HUES6 (cell line): ENCODE data around the gene TCF23.

Source experiments
- H3K27ac ChIP-seq: 2 replicates; pipeline ENCODE4 v1.7.0; 2013; ENCODE audit warnings: low read depth, mild to moderate bottlenecking, low read length, inconsistent platforms
- H3K27me3 ChIP-seq: 2 replicates; pipeline ENCODE4 v1.6.1; 2013; ENCODE audit warnings: low read length; ENCODE audit not compliant: control insufficient read depth, insufficient read depth
- H3K36me3 ChIP-seq: 2 replicates; pipeline ENCODE4 v1.6.1; 2013; ENCODE audit warnings: low read length; ENCODE audit not compliant: control insufficient read depth, insufficient read depth
- H3K4me1 ChIP-seq: 2 replicates; pipeline ENCODE4 v1.6.1; 2013; ENCODE audit warnings: low read length; ENCODE audit not compliant: control insufficient read depth, insufficient read depth
- H3K4me3 ChIP-seq: 2 replicates; pipeline ENCODE4 v1.5.1; 2013; ENCODE audit warnings: low read depth, low read length
- H3K9ac ChIP-seq: one replicate; pipeline ENCODE4 v1.6.1; 2013; ENCODE audit warnings: mild to moderate bottlenecking, low read length
- H3K9me3 ChIP-seq: 2 replicates; pipeline ENCODE4 v1.6.1; 2013; ENCODE audit warnings: low read depth, low read length; ENCODE audit not compliant: control insufficient read depth, insufficient read depth

The TCF23 gene

DNA sequence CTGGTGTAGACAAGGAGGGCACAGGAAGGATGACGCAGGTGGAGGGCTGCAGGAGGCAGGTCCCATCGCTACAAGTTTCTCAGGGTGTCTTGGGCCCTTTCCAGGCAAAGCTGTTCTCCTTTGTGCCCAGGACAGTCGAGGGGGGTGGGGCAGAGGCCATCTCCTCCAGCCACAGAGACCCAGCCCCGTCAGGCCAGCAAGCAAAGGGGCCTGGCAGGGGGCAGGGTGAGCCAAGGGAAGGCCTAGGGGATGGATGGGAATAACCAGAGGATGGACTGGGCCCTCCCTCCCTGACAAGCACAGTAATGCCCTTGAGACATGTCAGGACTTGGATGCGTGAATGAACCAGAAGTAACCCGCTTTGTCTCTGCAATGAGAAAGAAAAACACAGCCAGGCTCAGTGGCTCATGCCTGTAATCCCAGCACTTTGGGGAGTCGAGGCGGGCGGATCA is 6.3 kb downstream of the TCF23 start:
- Histone ChIP-seq H3K4me3 (no peak overlapping the region), H3K9me3 (no peaks in the 10 kb centered on the region), H3K27ac (no peak overlapping the region), H3K4me1 (no peaks in the 10 kb centered on the region), H3K27me3 (no peaks in the 10 kb centered on the region), H3K9ac (no peak overlapping the region), H3K36me3 (no peaks in the 10 kb centered on the region)

DNA sequence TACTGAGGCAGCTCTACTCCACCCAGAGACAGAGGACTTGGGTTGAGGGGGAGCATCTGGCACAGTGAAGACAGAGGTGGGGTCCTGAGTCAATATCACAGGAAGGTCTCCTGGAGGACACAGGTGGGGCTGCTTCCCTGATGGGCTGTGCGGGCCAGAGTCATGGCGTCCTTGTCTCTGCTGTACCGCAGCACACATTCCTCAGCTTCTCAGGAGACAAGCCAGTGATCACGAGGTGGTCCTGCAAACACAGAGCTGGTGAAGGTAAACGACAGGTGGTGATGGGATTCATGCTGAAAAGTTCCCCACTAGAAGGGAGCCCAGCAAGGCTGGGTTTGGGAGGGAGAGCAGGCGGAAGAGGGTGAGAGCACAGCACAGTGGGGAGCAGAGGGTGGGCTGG is 9.7 kb downstream of the TCF23 start:
- Histone ChIP-seq H3K27me3 (no peaks in the 10 kb centered on the region), H3K4me3 (no peak overlapping the region), H3K9me3 (no peaks in the 10 kb centered on the region), H3K9ac (no peak overlapping the region), H3K27ac (no peak overlapping the region), H3K36me3 (no peaks in the 10 kb centered on the region), H3K4me1 (no peaks in the 10 kb centered on the region)

DNA sequence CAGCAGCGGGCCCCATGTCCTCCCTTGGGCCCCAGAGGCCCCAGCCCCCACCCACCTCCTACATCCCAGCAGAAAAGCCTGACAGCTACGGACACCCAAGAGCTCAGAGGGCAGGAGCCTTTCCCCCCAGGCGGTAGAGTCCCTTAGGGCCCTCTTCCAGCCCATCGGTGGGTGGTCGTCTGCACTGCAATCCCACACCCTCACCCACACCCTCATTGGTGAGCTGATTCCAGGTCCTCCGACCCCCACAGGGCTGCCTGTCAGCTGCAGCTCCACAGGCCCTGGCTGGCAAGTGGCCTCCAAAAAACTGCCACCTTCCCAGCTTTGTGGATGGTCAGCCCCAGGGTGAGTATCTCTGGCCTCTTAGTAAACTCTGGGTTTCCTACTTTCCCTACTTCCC is 10.5 kb downstream of the TCF23 start:
- Histone ChIP-seq H3K27me3 (no peaks in the 10 kb centered on the region), H3K4me1 (no peaks in the 10 kb centered on the region), H3K27ac (no peak overlapping the region), H3K36me3 (no peaks in the 10 kb centered on the region), H3K9me3 (no peaks in the 10 kb centered on the region), H3K4me3 (no peak overlapping the region), H3K9ac (no peak overlapping the region)

DNA sequence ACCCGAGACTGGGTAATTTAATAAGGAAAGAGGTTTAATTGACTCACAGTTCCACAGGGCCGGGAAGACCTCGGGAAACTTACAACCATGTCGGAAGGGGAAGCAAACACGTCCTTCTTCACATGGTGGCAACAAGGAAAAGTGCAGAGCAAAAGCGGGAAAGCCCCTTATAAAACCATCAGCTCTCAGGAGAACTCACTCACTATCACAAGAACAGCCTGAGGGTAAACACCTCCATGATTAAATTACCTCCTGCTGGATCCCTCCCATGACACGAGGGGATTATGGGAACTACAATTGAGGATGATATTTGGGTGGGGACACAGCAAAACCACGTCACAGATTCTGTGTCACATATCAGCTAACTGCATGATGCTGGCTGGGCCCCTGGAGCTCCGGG is 11.4 kb downstream of the TCF23 start:
- Histone ChIP-seq H3K27me3 (no peaks in the 10 kb centered on the region), H3K36me3 (no peaks in the 10 kb centered on the region), H3K4me1 (no peaks in the 10 kb centered on the region), H3K9me3 (peaks cover 3% of the 10 kb centered on the region), H3K27ac (no peak overlapping the region), H3K4me3 (no peak overlapping the region), H3K9ac (no peak overlapping the region)

DNA sequence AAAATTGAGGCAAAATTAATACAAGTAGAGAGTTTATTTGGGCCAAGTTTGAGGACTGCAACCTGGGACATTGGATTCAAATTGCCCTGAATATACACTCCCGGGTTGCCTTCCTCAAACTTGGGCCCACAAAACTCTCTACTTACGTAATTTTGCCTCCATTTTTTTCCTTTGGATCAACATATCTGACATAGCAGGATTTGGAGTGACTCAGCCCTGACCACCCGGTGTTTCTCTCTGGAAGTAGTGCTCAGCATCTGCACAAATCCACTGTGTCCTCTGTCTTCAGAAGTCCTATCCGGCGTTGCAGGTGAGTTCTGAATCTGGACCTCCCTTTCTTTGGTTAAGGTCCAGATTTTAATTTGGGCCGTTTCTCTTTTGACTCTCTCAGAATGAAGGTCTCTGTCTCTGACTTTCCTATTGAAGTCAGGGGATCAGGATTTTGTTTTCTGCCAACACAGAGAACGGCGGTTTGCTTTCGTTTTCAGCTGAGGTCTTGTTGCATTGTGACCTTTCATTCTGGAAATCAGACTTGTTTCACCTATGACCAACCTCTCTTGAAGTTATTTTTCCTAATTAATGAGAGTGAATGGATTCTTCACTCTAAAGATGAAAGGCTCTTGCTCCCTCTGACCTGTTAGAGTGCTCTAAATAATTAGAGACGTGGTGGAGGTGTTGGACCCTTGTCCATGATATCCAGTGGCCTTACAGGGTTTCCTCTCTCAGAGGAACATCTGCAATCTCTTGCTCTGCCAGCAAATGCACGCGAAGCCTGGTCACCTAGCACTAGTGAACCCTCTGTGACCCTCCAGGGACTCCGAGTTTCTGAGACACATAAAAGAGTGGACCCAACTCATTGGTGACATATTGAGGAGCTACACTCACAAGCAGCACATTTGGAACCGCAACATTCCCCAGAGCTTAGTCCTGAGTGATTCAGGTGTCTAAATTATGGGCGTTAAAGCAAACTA is 13.6 kb downstream of the TCF23 start:
- H3K9me3 ChIP-seq = peaks cover 6% of the 10 kb centered on the region
- H3K9ac ChIP-seq = no peak overlapping the region
- no peak overlapping the region for H3K4me3 ChIP-seq
- H3K27ac ChIP-seq = no peak overlapping the region
- no peaks in the 10 kb centered on the region; the same call in 1 of the 2 replicates for H3K4me1 ChIP-seq
- H3K36me3 ChIP-seq = no peaks in the 10 kb centered on the region
- H3K27me3 ChIP-seq = no peaks in the 10 kb centered on the region

DNA sequence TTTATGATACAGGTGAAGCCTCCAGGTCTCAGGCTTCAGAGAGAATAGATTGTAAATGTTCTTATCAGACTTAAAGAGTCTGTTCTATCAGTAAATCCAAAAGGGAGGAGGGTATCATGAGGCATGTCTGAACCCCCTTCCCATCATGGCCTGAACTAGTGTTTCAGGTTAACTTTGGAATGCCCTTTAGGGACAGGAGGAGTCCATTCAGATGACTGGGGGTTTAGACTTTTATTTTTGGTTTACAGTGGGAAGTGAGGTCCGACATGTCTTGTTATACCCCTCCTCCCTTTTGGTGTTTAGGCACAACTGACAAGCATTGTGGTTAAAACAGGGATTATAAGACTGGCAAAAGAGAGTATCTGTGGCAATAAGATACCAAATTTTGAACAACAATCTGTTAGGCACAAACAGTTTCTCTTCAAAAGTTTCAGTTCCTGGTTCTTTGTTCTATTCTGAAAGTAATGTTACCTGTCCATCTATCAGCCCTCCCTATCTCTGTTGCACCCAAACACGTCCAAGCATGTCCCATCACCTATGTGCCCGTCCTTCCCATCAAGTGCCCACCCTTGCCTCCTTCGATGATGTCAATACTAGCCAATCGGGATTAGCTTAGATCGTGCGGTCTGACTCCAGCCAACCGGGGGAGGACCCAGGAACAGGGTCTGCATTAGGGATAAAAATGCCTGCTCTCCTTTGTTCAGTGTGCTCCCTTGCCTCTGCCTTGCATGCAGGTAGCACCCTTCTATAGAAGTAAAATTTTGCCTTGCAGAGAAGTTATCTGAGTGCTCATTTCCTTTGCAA is 16.4 kb downstream of the TCF23 start:
- no peak overlapping the region for H3K4me3 ChIP-seq
- no peaks in the 10 kb centered on the region; the same call in 1 of the 2 replicates for H3K4me1 ChIP-seq
- H3K9me3 ChIP-seq = peaks cover 6% of the 10 kb centered on the region
- H3K27ac ChIP-seq = no peak overlapping the region
- H3K36me3 ChIP-seq = no peaks in the 10 kb centered on the region
- peaks cover under 1% of the 10 kb centered on the region; the same call in 1 of the 2 replicates for H3K27me3 ChIP-seq
- no peak overlapping the region for H3K9ac ChIP-seq

DNA sequence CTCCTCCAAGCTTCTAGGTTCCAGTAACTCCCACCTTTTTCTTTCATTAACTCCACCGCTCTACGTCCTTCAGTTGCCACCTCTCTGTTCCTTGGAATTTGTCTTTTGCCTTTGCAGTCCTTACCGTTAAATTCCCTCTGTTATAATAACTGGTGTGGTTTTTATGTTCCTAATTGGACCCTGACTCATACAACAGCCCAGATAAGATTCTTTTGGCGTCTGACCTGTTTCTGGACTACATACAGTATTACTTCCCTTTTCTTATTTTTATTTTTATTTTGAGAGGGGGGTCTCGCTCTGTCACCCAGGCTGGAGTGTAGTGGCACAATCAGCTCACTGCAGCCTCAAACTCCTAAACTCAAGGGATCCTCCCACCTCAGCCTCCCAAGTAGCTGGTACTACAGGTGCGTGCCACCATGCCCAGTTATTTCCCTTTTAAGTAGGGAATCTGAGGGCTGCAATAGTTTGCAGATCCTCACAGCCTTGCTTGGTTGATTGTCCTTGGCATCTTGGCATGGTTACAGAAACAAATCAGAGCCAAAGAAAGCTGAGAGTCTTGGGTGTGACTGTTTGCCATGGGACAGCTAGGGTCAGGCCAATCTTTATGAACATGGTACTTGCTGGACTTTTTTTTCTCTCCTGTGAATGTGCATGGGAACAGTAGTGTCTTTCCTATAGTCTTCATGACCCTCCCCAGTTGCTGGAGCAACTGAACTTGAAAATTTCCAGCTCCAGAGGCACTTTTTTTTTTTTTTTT is 22.0 kb downstream of the TCF23 start:
- Histone ChIP-seq H3K9ac (no peak overlapping the region), H3K36me3 (no peaks in the 10 kb centered on the region), H3K27me3 (peaks cover 19% of the 10 kb centered on the region; the same call in 1 of the 2 replicates), H3K4me3 (peak overlapping the region; percentile 46; the same call in 1 of the 2 replicates), H3K27ac (no peak overlapping the region), H3K4me1 (no peaks in the 10 kb centered on the region; the same call in 1 of the 2 replicates), H3K9me3 (no peaks in the 10 kb centered on the region)

DNA sequence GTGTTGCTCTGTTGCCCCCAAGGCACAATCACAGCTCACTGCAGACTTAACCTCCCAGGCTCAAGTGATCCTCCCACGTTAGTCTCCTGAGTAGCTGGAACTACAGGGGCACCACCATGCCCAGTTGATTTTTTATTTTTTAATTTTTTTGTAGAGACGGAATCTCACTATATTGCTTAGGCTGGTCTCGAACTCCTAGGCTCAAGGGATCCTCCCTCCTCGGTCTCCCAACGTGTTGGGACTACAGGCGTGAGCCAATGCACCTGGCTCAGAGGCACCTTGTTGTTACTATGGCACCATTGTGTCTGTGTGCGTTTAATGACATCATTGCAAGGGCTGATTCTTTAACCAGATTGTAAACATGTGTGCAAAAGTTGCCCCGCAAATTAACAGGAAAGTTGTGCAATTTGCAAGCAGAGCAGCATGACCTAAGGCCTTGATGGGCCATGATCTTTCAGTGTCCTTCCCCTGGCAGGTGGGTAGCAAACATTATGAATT is 22.6 kb downstream of the TCF23 start:
- Histone ChIP-seq H3K27me3 (peaks cover 19% of the 10 kb centered on the region; the same call in 1 of the 2 replicates), H3K36me3 (no peaks in the 10 kb centered on the region), H3K4me1 (no peaks in the 10 kb centered on the region; the same call in 1 of the 2 replicates), H3K9me3 (no peaks in the 10 kb centered on the region), H3K9ac (no peak overlapping the region), H3K27ac (no peak overlapping the region), H3K4me3 (no peak overlapping the region)

DNA sequence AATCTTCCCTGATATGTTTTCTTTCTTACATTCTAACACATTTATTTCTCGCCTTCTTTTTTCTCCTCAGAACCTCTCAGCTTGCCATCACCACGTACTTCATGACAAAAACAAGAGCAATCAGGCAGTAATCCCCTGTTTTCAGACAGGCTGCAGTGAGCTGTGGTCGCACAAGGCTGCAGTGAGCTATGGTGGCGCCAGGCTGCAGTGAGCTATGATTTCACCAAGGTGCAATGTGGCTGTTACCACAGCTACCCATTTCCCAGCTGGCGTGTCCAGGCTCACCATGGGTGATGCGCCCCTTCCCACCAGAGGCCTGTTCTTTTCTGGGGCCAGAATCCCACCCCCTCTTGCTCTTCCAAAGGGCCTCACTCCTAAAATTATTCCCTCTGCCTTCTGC is 25.8 kb downstream of the TCF23 start:
- H3K36me3 ChIP-seq = no peaks in the 10 kb centered on the region
- H3K27me3 ChIP-seq = peaks cover 19% of the 10 kb centered on the region; the same call in 1 of the 2 replicates
- H3K4me3 ChIP-seq = no peak overlapping the region
- no peaks in the 10 kb centered on the region for H3K4me1 ChIP-seq
- no peaks in the 10 kb centered on the region for H3K9me3 ChIP-seq
- no peak overlapping the region for H3K27ac ChIP-seq
- no peak overlapping the region for H3K9ac ChIP-seq

DNA sequence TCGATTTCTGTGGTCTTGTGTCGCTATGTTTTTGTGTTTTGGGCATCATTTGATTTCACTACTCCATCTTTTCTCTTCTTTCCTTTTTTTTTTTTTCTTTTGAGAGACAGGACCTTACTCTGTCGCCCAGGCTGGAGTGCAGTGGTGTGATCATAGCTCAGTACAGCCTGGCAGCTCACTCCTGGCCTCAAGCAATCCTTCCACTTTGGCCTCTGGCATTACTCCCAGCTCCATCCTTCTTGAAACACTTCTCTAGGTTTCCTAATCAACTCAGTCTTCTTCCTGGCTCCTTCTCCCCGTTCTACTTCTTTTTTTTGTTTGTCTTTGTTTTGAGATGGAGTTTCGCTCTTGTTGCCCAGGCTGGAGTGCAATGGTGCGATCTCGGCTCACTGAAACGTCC is 26.5 kb downstream of the TCF23 start:
- Histone ChIP-seq H3K4me3 (no peak overlapping the region), H3K27me3 (peaks cover 17% of the 10 kb centered on the region; the same call in 1 of the 2 replicates), H3K4me1 (no peaks in the 10 kb centered on the region), H3K9ac (no peak overlapping the region), H3K36me3 (no peaks in the 10 kb centered on the region), H3K9me3 (no peaks in the 10 kb centered on the region), H3K27ac (no peak overlapping the region)
